IPS-15b (cell line): ENCODE results near the gene AUTS2.

Source experiments
- H3K27me3 ChIP-seq: one replicate; pipeline ENCODE4 v1.6.1; 2013; ENCODE audit warnings: low read length; ENCODE audit not compliant: control insufficient read depth, insufficient read depth
- H3K36me3 ChIP-seq: one replicate; pipeline ENCODE4 v1.6.1; 2013; ENCODE audit warnings: low read length; ENCODE audit not compliant: control insufficient read depth, insufficient read depth
- H3K4me1 ChIP-seq: one replicate; pipeline ENCODE4 v1.6.1; 2013; ENCODE audit warnings: mild to moderate bottlenecking, low read length; ENCODE audit not compliant: control insufficient read depth, insufficient read depth
- H3K4me3 ChIP-seq: one replicate; pipeline ENCODE4 v1.5.1; 2013; ENCODE audit warnings: low read depth, low read length
- H3K9ac ChIP-seq: one replicate; pipeline ENCODE4 v1.6.1; 2013; ENCODE audit warnings: low read depth, mild to moderate bottlenecking, low read length
- H3K9me3 ChIP-seq: one replicate; pipeline ENCODE4 v1.6.1; 2013; ENCODE audit warnings: mild to moderate bottlenecking, low read length; ENCODE audit not compliant: control insufficient read depth, insufficient read depth

AUTS2 gene

GRCh38 chr7:69665369-69665768 is 67.1 kb downstream of the AUTS2 start:
- Histone ChIP-seq H3K36me3 (no peaks in the 10 kb centered on the region), H3K27me3 (no peaks in the 10 kb centered on the region), H3K9me3 (no peaks in the 10 kb centered on the region), H3K9ac (no peak overlapping the region), H3K4me1 (no peaks in the 10 kb centered on the region), H3K4me3 (no peak overlapping the region)

GRCh38 chr7:69668339-69668870 is 70.1 kb downstream of the AUTS2 start:
- no peaks in the 10 kb centered on the region for H3K36me3 ChIP-seq
- H3K4me1 ChIP-seq, result no peaks in the 10 kb centered on the region
- no peak overlapping the region for H3K9ac ChIP-seq
- H3K4me3 ChIP-seq, result no peak overlapping the region
- H3K9me3 ChIP-seq, result no peaks in the 10 kb centered on the region
- H3K27me3 ChIP-seq, result no peaks in the 10 kb centered on the region

GRCh38 chr7:69670701-69671100 is 72.4 kb downstream of the AUTS2 start:
- Histone ChIP-seq H3K9ac (no peak overlapping the region), H3K4me1 (no peaks in the 10 kb centered on the region), H3K27me3 (no peaks in the 10 kb centered on the region), H3K9me3 (no peaks in the 10 kb centered on the region), H3K4me3 (no peak overlapping the region), H3K36me3 (no peaks in the 10 kb centered on the region)

- peaks cover 9% of the 10 kb centered on the region for H3K4me1 ChIP-seq
Observed at GRCh38 chr7:69673074-69673473, 74.8 kb downstream of the AUTS2 start.

DNA sequence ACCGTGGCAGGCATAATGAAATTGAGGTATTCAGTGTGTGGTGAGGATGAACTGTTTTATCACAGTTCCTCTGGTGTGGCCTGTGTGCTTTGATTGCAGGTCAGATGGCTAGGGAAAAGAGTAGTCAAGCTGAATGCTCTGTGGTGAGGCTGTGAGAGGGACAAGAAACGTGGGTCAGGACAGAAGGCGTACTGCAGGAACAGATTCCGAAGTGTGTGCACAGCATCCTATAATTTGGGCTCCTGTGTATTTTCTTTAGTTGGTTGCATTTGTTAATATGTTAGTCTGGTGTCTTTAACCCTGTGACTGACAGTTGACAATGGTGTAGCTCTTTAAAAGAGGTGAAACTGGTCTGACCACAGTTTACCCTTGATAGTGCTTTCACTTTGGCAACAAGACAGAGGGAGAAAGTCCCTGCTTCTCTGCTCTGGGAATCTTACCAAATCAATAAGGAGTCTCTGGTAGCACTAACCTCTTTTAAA is 76.5 kb downstream of the AUTS2 start:
- Histone ChIP-seq H3K4me1 (peaks cover 9% of the 10 kb centered on the region), H3K9me3 (no peaks in the 10 kb centered on the region), H3K4me3 (no peak overlapping the region), H3K36me3 (no peaks in the 10 kb centered on the region), H3K27me3 (no peaks in the 10 kb centered on the region), H3K9ac (no peak overlapping the region)

More at GRCh38 chr7:69673074-69673473, 74.8 kb downstream of the AUTS2 start:
- H3K9me3 ChIP-seq, result no peaks in the 10 kb centered on the region
- H3K27me3 ChIP-seq, result no peaks in the 10 kb centered on the region
- no peak overlapping the region for H3K9ac ChIP-seq
- H3K4me3 ChIP-seq, result no peak overlapping the region
- H3K36me3 ChIP-seq, result no peaks in the 10 kb centered on the region

DNA sequence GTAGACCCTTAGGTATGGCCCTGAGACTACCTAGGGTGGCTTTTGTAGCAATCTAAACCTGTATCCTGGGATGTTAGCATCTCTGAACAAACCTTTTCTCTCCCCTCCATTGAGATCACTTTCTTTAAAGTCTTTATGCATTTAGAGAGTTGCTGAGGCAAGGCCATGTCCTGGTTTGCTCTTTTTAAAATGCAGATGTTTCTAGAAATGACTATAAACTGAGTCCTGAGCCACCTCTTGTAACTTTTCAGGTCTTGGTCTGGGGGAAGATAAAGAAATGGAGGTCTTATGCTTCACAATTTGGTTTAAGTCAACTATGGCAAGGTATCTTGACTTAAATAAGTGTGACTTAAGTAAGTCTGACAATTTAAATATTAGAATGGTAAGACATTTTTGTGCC is 78.0 kb downstream of the AUTS2 start:
- no peak overlapping the region for H3K9ac ChIP-seq
- no peaks in the 10 kb centered on the region for H3K27me3 ChIP-seq
- peaks cover 9% of the 10 kb centered on the region for H3K4me1 ChIP-seq
- no peaks in the 10 kb centered on the region for H3K9me3 ChIP-seq
- no peaks in the 10 kb centered on the region for H3K36me3 ChIP-seq
- H3K4me3 ChIP-seq, result no peak overlapping the region

DNA sequence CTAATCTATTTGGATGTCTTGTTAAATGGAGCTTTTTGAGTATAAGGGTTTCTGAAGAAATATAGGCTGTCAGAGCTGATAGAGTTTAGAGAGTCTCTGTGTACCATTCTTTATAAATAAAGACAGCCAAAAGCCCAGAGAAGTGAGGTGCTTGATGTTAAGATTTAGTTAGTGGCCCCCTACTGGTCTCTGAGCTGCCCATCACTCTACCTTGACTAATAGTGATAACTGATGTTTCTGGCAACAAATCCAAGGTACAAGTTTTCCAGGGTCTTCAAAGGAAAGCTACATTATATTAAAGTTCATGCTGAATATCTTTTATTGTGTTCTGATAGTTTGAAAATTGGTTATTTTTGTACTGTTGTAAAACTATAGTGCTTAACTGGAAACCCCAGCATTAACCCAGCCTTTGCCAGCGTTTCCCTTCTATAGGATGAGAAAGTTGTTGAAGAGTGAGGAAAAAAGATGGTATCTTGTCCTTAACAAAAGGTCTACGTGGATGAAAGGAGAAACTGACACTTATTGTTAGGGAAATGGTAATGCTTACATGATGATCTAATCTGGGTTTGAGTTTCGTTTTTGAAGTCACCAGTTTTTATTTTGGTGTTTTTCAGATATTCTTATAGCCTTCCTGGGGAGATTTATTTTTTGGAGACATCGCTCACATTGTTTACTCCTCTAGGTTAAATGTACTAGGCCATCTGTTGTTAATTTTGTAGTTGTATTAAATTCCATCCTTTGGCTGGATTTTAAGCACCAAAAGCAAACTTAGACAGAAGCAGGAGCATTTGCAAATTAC is 79.0 kb downstream of the AUTS2 start:
- Histone ChIP-seq H3K36me3 (no peaks in the 10 kb centered on the region), H3K4me1 (peaks cover 9% of the 10 kb centered on the region), H3K9me3 (no peaks in the 10 kb centered on the region), H3K9ac (no peak overlapping the region), H3K4me3 (no peak overlapping the region), H3K27me3 (no peaks in the 10 kb centered on the region)

GRCh38 chr7:69677881-69678493 is 79.7 kb downstream of the AUTS2 start:
- Histone ChIP-seq H3K4me1 (peaks cover 9% of the 10 kb centered on the region), H3K36me3 (no peaks in the 10 kb centered on the region), H3K9ac (no peak overlapping the region), H3K4me3 (no peak overlapping the region), H3K9me3 (no peaks in the 10 kb centered on the region), H3K27me3 (no peaks in the 10 kb centered on the region)

DNA sequence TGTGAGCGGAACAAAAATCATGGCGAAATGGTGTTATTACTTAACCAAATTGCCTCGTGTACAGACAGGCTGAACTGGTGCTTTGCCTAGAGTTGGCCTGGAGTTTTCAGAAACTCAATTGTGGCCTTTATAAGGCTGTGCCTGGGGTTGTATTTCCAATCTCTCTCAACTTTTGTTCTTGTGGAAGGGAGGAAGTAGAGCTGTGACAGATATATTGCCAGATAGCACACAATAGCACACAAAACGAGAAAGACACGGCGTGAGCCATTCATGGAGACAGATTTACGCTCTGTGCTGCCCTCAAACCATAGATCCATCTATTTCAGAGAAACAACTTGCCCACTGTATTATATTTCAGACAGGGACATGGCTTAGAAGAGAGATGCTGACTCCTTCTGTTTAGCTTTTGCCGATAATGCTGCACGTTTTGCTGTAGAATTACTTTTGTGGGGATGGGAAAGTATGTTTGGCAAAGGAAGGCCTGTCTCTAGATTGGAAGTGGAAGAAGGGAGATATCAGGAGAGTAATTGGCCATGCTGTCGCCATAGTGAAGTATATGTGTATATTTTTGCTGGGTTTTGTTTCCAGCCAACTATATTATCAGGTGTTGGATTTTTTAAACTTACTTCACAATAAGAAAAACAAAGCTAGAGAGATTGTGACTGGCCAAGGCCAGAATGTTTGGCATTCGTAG is 80.4 kb downstream of the AUTS2 start:
- H3K36me3 ChIP-seq, result no peaks in the 10 kb centered on the region
- H3K9ac ChIP-seq, result no peak overlapping the region
- no peaks in the 10 kb centered on the region for H3K27me3 ChIP-seq
- no peak overlapping the region for H3K4me3 ChIP-seq
- H3K4me1 ChIP-seq, result peaks cover 9% of the 10 kb centered on the region
- no peaks in the 10 kb centered on the region for H3K9me3 ChIP-seq

- Histone ChIP-seq H3K9ac (no peak overlapping the region), H3K4me1 (peaks cover 11% of the 10 kb centered on the region)
Observed at GRCh38 chr7:69681181-69681580, 82.9 kb downstream of the AUTS2 start.

GRCh38 chr7:69682518-69682917 is 84.2 kb downstream of the AUTS2 start:
- H3K9me3 ChIP-seq, result no peaks in the 10 kb centered on the region
- H3K4me1 ChIP-seq, result peaks cover 8% of the 10 kb centered on the region
- H3K27me3 ChIP-seq, result no peaks in the 10 kb centered on the region
- H3K4me3 ChIP-seq, result no peak overlapping the region
- no peak overlapping the region for H3K9ac ChIP-seq
- H3K36me3 ChIP-seq, result no peaks in the 10 kb centered on the region

More at GRCh38 chr7:69681181-69681580, 82.9 kb downstream of the AUTS2 start:
- H3K9me3 ChIP-seq, result no peaks in the 10 kb centered on the region
- H3K27me3 ChIP-seq, result no peaks in the 10 kb centered on the region
- H3K4me3 ChIP-seq, result no peak overlapping the region
- H3K36me3 ChIP-seq, result no peaks in the 10 kb centered on the region
